HepG2 (cell line): ENCODE results near the gene CUL9.

Experiments
- CTCF ChIP-seq: sonication (generic); formaldehyde crosslinking; IDR thresholded peaks from 2 replicates; pipeline ENCODE4 v1.5.0; 2020; ENCODE audit warnings: mild to moderate bottlenecking, missing genetic modification reagents, moderate library complexity
- EP300 ChIP-seq, 3 experiments: sonication (generic) in 1 of 3; formaldehyde crosslinking in 1 of 3; IDR thresholded peaks; 2 replicates each; pipeline versions ENCODE4 v1.5.1 to v1.6.1; 2011 to 2020; ENCODE audit warnings: low read depth in 2 of 3, low read length in 2 of 3, borderline replicate concordance in 1 of 3, improper control_type of control experiment in 1 of 3, mild to moderate bottlenecking in 1 of 3, missing genetic modification reagents in 1 of 3, moderate library complexity in 1 of 3
- NPAS2 ChIP-seq: sonication (generic); formaldehyde crosslinking; IDR thresholded peaks from 2 replicates; pipeline ENCODE4 v1.8.0; 2022; ENCODE audit warnings: mild to moderate bottlenecking, missing genetic modification reagents, borderline replicate concordance
- POLR2AphosphoS5 ChIP-seq: IDR thresholded peaks from 2 replicates; pipeline ENCODE4 v1.6.1; 2012; ENCODE audit warnings: low read depth, low read length
- ZNF615 ChIP-seq: sonication (generic); formaldehyde crosslinking; IDR thresholded peaks from 2 replicates; pipeline ENCODE4 v1.5.0; 2020; ENCODE audit warnings: mild to moderate bottlenecking, missing genetic modification reagents, borderline replicate concordance
- TF ChIP-seq, protein P1 (sequence below): sonication (generic); formaldehyde crosslinking; IDR thresholded peaks from 2 replicates; pipeline ENCODE4 v1.5.1; 2020; ENCODE audit warnings: missing genetic modification reagents, mild to moderate bottlenecking, borderline replicate concordance

- no peak for TF ChIP-seq POLR2AphosphoS5
- no peak for TF ChIP-seq EP300 (IDR thresholded peaks at IDR 0.05; ENCODE audit: low read depth in 2 of 2, low read length in 2 of 2)
- TF ChIP-seq EP300 (CRISPR knock-in tag; IDR thresholded peaks at IDR 0.05; ENCODE audit: borderline replicate concordance): no peak
- no peak for TF ChIP-seq NPAS2 (CRISPR knock-in tag)
- TF ChIP-seq, protein P1, sequence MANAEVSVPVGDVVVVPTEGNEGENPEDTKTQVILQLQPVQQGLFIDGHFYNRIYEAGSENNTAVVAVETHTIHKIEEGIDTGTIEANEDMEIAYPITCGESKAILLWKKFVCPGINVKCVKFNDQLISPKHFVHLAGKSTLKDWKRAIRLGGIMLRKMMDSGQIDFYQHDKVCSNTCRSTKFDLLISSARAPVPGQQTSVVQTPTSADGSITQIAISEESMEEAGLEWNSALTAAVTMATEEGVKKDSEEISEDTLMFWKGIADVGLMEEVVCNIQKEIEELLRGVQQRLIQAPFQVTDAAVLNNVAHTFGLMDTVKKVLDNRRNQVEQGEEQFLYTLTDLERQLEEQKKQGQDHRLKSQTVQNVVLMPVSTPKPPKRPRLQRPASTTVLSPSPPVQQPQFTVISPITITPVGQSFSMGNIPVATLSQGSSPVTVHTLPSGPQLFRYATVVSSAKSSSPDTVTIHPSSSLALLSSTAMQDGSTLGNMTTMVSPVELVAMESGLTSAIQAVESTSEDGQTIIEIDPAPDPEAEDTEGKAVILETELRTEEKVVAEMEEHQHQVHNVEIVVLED (CRISPR knock-in tag): no peak
- no peak for TF ChIP-seq CTCF (CRISPR knock-in tag)
- TF ChIP-seq ZNF615 (CRISPR knock-in tag): no peak
Measured at GRCh38 chr6:43256670-43257366, 74.8 kb downstream of the CUL9 start.
